MM.1S (cell line): ENCODE results near the gene UST.

ENCODE experiments used
- EZH2 ChIP-seq: fragments of 300-600 bp; sonication (generic); optimal IDR thresholded peaks from 2 replicates; pipeline ENCODE3; 2017; ENCODE audit warnings: low read depth, mild to moderate bottlenecking, antibody characterized with exemption, low read length, mixed read lengths
- EZH2phosphoT487 ChIP-seq: fragments of 300-600 bp; sonication (generic); IDR thresholded peaks from 2 replicates; pipeline ENCODE4 v1.6.1; 2018; ENCODE audit warnings: antibody characterized with exemption, low read length
- TF ChIP-seq, protein P1 (sequence below): fragments of 300-600 bp; sonication (generic); IDR thresholded peaks from 2 replicates; pipeline ENCODE4 v1.5.1; 2016; ENCODE audit warnings: antibody characterized with exemption, low read length, mixed read lengths

DNA sequence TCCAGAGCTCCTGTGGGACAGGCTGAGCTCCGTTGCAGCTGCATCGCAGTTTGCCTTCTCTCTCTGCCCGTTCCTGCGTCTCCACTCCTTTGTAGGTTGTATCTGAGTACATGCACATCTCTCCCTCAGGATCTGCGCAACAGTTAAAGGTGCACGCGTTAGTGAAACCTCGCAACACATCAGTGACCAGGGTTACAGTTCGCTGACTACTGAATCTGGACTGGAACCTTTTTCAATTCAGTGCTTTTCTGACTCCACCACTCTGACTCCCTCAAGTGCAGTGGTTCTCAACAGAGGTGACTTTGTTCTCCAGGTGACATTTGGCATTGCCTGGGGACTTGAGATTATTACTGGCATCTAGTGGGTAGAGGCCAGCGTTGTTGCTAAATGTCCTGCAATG, 44.0 kb downstream of the UST start:
- TF ChIP-seq, protein P1, sequence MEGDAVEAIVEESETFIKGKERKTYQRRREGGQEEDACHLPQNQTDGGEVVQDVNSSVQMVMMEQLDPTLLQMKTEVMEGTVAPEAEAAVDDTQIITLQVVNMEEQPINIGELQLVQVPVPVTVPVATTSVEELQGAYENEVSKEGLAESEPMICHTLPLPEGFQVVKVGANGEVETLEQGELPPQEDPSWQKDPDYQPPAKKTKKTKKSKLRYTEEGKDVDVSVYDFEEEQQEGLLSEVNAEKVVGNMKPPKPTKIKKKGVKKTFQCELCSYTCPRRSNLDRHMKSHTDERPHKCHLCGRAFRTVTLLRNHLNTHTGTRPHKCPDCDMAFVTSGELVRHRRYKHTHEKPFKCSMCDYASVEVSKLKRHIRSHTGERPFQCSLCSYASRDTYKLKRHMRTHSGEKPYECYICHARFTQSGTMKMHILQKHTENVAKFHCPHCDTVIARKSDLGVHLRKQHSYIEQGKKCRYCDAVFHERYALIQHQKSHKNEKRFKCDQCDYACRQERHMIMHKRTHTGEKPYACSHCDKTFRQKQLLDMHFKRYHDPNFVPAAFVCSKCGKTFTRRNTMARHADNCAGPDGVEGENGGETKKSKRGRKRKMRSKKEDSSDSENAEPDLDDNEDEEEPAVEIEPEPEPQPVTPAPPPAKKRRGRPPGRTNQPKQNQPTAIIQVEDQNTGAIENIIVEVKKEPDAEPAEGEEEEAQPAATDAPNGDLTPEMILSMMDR: no peak
- TF ChIP-seq EZH2phosphoT487: no peak
- TF ChIP-seq EZH2: no peak
